SK-N-SH (cell line): ENCODE results near the gene GALR3. TPM values are rescaled to one million over a fixed set of nuclear protein-coding genes. Genes with fewer than 3 reads are reported as not detected.

ENCODE experiments used
- CTCF ChIA-PET: fragments of 300-600, 350-600 bp; formaldehyde crosslinking; extraction: SDS; loops from one replicate; lab custom pipeline; 2021; lab: Yijun Ruan, JAX
- POLR2A ChIA-PET: fragments of 350-600 bp; sonication (Branson Sonifier 250); formaldehyde crosslinking; extraction: SDS; loops from one replicate; lab custom pipeline; 2020; ENCODE audit warnings: antibody characterized with exemption, inconsistent platforms; lab: Yijun Ruan, JAX
- DNase-seq: peaks from one replicate; pipeline ENCODE4 v3.0.0; 2012
- H2AFZ ChIP-seq: fragments of 200-600 bp; sonication (generic); 2 replicates; pipeline ENCODE4 v1.8.1; 2016; ENCODE audit warnings: antibody characterized with exemption, mild to moderate bottlenecking, low read depth
- H3F3A ChIP-seq: fragments of 200-600 bp; sonication (generic); replicated peaks from 2 replicates; pipeline ENCODE3; 2016; ENCODE audit warnings: antibody characterized with exemption, mild to moderate bottlenecking; ENCODE audit not compliant: insufficient read depth
- H3K27ac ChIP-seq, 2 experiments: fragments of 200-500 bp in 1 of 2; fragments of 200-600 bp in 1 of 2; sonication (Bioruptor generic) in 1 of 2; sonication (generic), shearing (Covaris generic) in 1 of 2; 2 replicates each; pipeline versions ENCODE4 v1.5.1 to v1.6.1; 2014 to 2016; ENCODE audit warnings: low read depth in 2 of 2, inconsistent platforms in 1 of 2, low read length in 1 of 2, mild to moderate bottlenecking in 1 of 2, mixed read lengths in 1 of 2
- H3K27me3 ChIP-seq: fragments of 200-600 bp; sonication (generic), shearing (Covaris generic); 2 replicates; pipeline ENCODE4 v1.6.1; 2016; ENCODE audit warnings: mixed run types; ENCODE audit not compliant: insufficient read depth
- H3K36me3 ChIP-seq, 2 experiments: fragments of 200-500 bp in 1 of 2; fragments of 200-600 bp in 1 of 2; sonication (Bioruptor generic) in 1 of 2; sonication (generic) in 1 of 2; replicated peaks in 1 of 2; 2 replicates each; pipeline versions ENCODE3 to v1.5.1; 2014 to 2016; ENCODE audit warnings: low read length in 1 of 2, mild to moderate bottlenecking in 1 of 2; ENCODE audit not compliant: insufficient read depth in 2 of 2, control insufficient read depth in 1 of 2
- H3K4me1 ChIP-seq, 2 experiments: fragments of 200-500 bp in 1 of 2; fragments of 200-600 bp in 1 of 2; sonication (Bioruptor generic) in 1 of 2; sonication (generic), shearing (Covaris generic) in 1 of 2; 2 replicates each; pipeline versions ENCODE4 v1.5.1 to v1.6.1; 2014 to 2016; ENCODE audit warnings: low read depth in 1 of 2, low read length in 1 of 2, mixed run types in 1 of 2; ENCODE audit not compliant: insufficient read depth in 2 of 2, control insufficient read depth in 1 of 2
- H3K4me2 ChIP-seq: fragments of 200-600 bp; sonication (generic), shearing (Covaris generic); 2 replicates; pipeline ENCODE4 v1.6.1; 2017; ENCODE audit warnings: mixed run types
- H3K4me3 ChIP-seq, 2 experiments: fragments of 200-500 bp in 1 of 2; fragments of 200-600 bp in 1 of 2; sonication (Bioruptor generic) in 1 of 2; sonication (generic), shearing (Covaris generic) in 1 of 2; 2 replicates each; pipeline versions ENCODE4 v1.5.1 to v1.8.1; 2014 to 2016; ENCODE audit warnings: low read depth in 2 of 2, inconsistent platforms in 1 of 2, low read length in 1 of 2, mild to moderate bottlenecking in 1 of 2, mixed read lengths in 1 of 2, moderate library complexity in 1 of 2
- H3K79me2 ChIP-seq: fragments of 200-600 bp; sonication (generic); 2 replicates; pipeline ENCODE4 v1.8.1; 2017; ENCODE audit warnings: mild to moderate bottlenecking; ENCODE audit not compliant: insufficient read depth
- H3K9ac ChIP-seq: fragments of 200-600 bp; sonication (generic); 2 replicates; pipeline ENCODE4 v1.6.1; 2017; ENCODE audit warnings: mixed run types
- H3K9me2 ChIP-seq: fragments of 200-600 bp; sonication (generic); 2 replicates; pipeline ENCODE4 v1.6.1; 2017; ENCODE audit warnings: mixed run types
- H3K9me3 ChIP-seq: fragments of 200-600 bp; sonication (generic); 2 replicates; pipeline ENCODE4 v1.6.1; 2017; ENCODE audit warnings: mixed run types, mild to moderate bottlenecking, moderate library complexity
- H4K20me1 ChIP-seq: fragments of 200-600 bp; sonication (generic); 2 replicates; pipeline ENCODE4 v1.6.1; 2017; ENCODE audit warnings: mild to moderate bottlenecking, mixed run types; ENCODE audit not compliant: insufficient read depth
- ELF1 ChIP-seq: IDR thresholded peaks from 2 replicates; pipeline ENCODE4 v1.4.0; 2012
- EP300 ChIP-seq, 2 experiments: IDR thresholded peaks; 2 replicates each; pipeline versions ENCODE4 v1.4.0 to v1.6.1; 2012; ENCODE audit warnings: borderline replicate concordance in 1 of 2, low read depth in 1 of 2, low read length in 1 of 2
- FOXJ3 ChIP-seq: sonication (generic); formaldehyde crosslinking; IDR thresholded peaks from 2 replicates; pipeline ENCODE4 v1.5.1; 2020; ENCODE audit warnings: mild to moderate bottlenecking, missing genetic modification reagents
- JUND ChIP-seq: IDR thresholded peaks from 2 replicates; pipeline ENCODE4 v1.4.0; 2012
- MXI1 ChIP-seq: IDR thresholded peaks from 2 replicates; pipeline ENCODE4 v1.6.1; 2012; ENCODE audit warnings: mild to moderate bottlenecking, low read depth, low read length, improper control_type of control experiment
- NRF1 ChIP-seq: IDR thresholded peaks from 2 replicates; pipeline ENCODE4 v1.6.1; 2012; ENCODE audit warnings: low read depth, mild to moderate bottlenecking, low read length
- POLR2AphosphoS5 ChIP-seq: IDR thresholded peaks from 2 replicates; pipeline ENCODE4 v1.6.1; 2012; ENCODE audit warnings: low read depth, low read length
- RAD21 ChIP-seq: IDR thresholded peaks from 2 replicates; pipeline ENCODE4 v1.6.1; 2012; ENCODE audit warnings: mild to moderate bottlenecking, low read length
- RCOR1 ChIP-seq: fragments of 150-350 bp; IDR thresholded peaks from 2 replicates; pipeline ENCODE4 v1.6.1; 2017; ENCODE audit warnings: antibody characterized with exemption, low read length
- RXRA ChIP-seq: IDR thresholded peaks from 2 replicates; pipeline ENCODE4 v1.4.0; 2012; ENCODE audit warnings: low read depth, mild to moderate bottlenecking, borderline replicate concordance
- SIN3A ChIP-seq: IDR thresholded peaks from 2 replicates; pipeline ENCODE4 v1.6.1; 2012; ENCODE audit warnings: low read depth, mild to moderate bottlenecking, low read length, moderate library complexity, borderline replicate concordance
- TEAD4 ChIP-seq: IDR thresholded peaks from 2 replicates; pipeline ENCODE4 v1.4.0; 2012; ENCODE audit warnings: mild to moderate bottlenecking, borderline replicate concordance; ENCODE audit not compliant: insufficient read depth
- YY1 ChIP-seq: IDR thresholded peaks from 2 replicates; pipeline ENCODE4 v1.4.0; 2012; ENCODE audit warnings: low read depth, mild to moderate bottlenecking
- WGBS: methylation state at CpG from one replicate; pipeline ENCODE4 v1.1.6; 2017; ENCODE audit warnings: low lambda C conversion rate; 5-methylcytosine and 5-hydroxymethylcytosine counted together
- polyA plus RNA-seq, 3 experiments: library from polyadenylated mRNA; depleted of rRNA; stranded (reverse); fragments of >200 nt; gene quantifications; 2 replicates each; pipeline ENCODE4 v1.2.3, GENCODE V29; 2012
- TF ChIP-seq, protein P1 (sequence below): IDR thresholded peaks from 2 replicates; pipeline ENCODE4 v1.4.0; 2012; ENCODE audit warnings: low read depth, borderline replicate concordance
- TF ChIP-seq, protein P2 (sequence below): IDR thresholded peaks from 2 replicates; pipeline ENCODE4 v1.4.0; 2012; ENCODE audit warnings: low read depth
- TF ChIP-seq, protein P3 (sequence below): IDR thresholded peaks from 2 replicates; pipeline ENCODE4 v1.6.1; 2012; ENCODE audit warnings: mild to moderate bottlenecking, low read depth, low read length, moderate library complexity

GALR3 gene
- polyA plus RNA-seq, 1 of the 3 experiments (the other 2 are of a cell fraction), result not detected

DNA sequence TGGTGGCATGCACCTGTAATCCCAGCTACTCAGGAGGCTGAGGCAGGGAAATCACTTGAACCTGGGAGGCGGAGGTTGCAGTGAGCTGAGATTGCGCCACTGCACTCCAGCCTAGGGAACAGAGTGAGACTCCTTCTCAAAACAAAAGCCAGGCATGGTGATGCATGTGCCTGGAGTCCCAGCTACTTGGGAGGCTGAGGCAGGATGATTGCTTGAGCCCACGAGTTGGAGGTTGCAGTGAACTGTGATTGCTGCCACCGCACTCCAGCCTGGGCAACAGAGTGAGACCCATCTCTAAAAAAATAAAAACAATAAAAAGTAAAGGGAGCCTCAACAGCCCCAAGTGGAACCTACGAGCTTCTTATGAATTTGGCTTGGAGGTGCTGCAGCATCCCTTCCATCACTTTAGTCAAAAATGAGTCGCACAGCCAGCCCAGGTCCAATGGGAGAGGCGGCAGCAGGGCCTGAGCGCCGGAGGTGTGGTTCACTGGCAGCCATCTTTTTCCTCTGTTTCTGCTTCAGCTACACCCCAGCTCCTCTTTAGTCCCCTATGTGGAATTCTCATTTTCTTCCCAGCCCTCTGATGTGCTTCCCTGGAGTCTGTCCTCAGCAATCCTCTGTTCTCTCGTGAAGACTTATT, 44.7 kb upstream of the GALR3 start:
- no peaks in the 10 kb centered on the region for H3K36me3 ChIP-seq
- H3K4me1 ChIP-seq, result no peaks in the 10 kb centered on the region; a peak in 1 of 4 replicates
- H3K4me3 ChIP-seq, result no peak overlapping the region
- H3K9me3 ChIP-seq, result no peaks in the 10 kb centered on the region
- H3K27me3 ChIP-seq, result no peaks in the 10 kb centered on the region
- TF ChIP-seq JUND (no peak), EP300 (IDR thresholded peaks at IDR 0.05; ENCODE audit: borderline replicate concordance in 1 of 2, low read depth in 1 of 2, low read length in 1 of 2) (no peak), RAD21 (no peak), RCOR1 (no peak), NRF1 (no peak), RXRA (no peak), ELF1 (no peak), FOXJ3 (no peak), YY1 (no peak), MXI1 (no peak), SIN3A (no peak), TEAD4 (no peak), POLR2AphosphoS5 (no peak)
- TF ChIP-seq, protein P1, sequence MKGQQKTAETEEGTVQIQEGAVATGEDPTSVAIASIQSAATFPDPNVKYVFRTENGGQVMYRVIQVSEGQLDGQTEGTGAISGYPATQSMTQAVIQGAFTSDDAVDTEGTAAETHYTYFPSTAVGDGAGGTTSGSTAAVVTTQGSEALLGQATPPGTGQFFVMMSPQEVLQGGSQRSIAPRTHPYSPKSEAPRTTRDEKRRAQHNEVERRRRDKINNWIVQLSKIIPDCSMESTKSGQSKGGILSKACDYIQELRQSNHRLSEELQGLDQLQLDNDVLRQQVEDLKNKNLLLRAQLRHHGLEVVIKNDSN, result no peak
- TF ChIP-seq, protein P2, sequence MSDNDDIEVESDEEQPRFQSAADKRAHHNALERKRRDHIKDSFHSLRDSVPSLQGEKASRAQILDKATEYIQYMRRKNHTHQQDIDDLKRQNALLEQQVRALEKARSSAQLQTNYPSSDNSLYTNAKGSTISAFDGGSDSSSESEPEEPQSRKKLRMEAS, result no peak
- TF ChIP-seq, protein P3, sequence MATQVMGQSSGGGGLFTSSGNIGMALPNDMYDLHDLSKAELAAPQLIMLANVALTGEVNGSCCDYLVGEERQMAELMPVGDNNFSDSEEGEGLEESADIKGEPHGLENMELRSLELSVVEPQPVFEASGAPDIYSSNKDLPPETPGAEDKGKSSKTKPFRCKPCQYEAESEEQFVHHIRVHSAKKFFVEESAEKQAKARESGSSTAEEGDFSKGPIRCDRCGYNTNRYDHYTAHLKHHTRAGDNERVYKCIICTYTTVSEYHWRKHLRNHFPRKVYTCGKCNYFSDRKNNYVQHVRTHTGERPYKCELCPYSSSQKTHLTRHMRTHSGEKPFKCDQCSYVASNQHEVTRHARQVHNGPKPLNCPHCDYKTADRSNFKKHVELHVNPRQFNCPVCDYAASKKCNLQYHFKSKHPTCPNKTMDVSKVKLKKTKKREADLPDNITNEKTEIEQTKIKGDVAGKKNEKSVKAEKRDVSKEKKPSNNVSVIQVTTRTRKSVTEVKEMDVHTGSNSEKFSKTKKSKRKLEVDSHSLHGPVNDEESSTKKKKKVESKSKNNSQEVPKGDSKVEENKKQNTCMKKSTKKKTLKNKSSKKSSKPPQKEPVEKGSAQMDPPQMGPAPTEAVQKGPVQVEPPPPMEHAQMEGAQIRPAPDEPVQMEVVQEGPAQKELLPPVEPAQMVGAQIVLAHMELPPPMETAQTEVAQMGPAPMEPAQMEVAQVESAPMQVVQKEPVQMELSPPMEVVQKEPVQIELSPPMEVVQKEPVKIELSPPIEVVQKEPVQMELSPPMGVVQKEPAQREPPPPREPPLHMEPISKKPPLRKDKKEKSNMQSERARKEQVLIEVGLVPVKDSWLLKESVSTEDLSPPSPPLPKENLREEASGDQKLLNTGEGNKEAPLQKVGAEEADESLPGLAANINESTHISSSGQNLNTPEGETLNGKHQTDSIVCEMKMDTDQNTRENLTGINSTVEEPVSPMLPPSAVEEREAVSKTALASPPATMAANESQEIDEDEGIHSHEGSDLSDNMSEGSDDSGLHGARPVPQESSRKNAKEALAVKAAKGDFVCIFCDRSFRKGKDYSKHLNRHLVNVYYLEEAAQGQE, result no peak
- ChIA-PET POLR2A (interaction anchor here (2.5 kb wide), 1 partner anchor 10 kb away, joined by 6 read pairs; no protein-coding TSS in a partner anchor), CTCF (no interaction called here)
- no peak for DNase-seq
- H3K27ac ChIP-seq, result no peak overlapping the region
- no peaks in the 10 kb centered on the region for H3K79me2 ChIP-seq
- no peak overlapping the region for H3K9ac ChIP-seq
- H3K9me2 ChIP-seq, result no peaks in the 10 kb centered on the region
- no peak overlapping the region for H2AFZ ChIP-seq
- H4K20me1 ChIP-seq, result no peaks in the 10 kb centered on the region
- peaks cover 9% of the 10 kb centered on the region for H3F3A ChIP-seq
- WGBS, result 89% methylated on average over 9 of the region's 10 CpGs
- H3K4me2 ChIP-seq, result no peak overlapping the region
